NT2/D1 (cell line): ENCODE results near the gene PPDPF.

Experiments used
- SUZ12 ChIP-seq: IDR thresholded peaks from 2 replicates; pipeline ENCODE4 v1.6.1; 2011; ENCODE audit not compliant: insufficient read length, insufficient read depth; ENCODE audit errors: extremely low read depth
- YY1 ChIP-seq: IDR thresholded peaks from 2 replicates; pipeline ENCODE4 v1.6.1; 2011; ENCODE audit not compliant: insufficient read length, insufficient read depth
- ZNF274 ChIP-seq: IDR thresholded peaks from 2 replicates; pipeline ENCODE4 v1.6.1; 2011; ENCODE audit warnings: mild to moderate bottlenecking, low read depth, low read length

- no peak for TF ChIP-seq SUZ12
- TF ChIP-seq YY1, result no peak
- no peak for TF ChIP-seq ZNF274
Observed at GRCh38 chr20:63519668-63520503, 679 bp upstream of the PPDPF start.
